ENCODE results near the gene ATP6V0B.

ATP6V0B gene

DNA sequence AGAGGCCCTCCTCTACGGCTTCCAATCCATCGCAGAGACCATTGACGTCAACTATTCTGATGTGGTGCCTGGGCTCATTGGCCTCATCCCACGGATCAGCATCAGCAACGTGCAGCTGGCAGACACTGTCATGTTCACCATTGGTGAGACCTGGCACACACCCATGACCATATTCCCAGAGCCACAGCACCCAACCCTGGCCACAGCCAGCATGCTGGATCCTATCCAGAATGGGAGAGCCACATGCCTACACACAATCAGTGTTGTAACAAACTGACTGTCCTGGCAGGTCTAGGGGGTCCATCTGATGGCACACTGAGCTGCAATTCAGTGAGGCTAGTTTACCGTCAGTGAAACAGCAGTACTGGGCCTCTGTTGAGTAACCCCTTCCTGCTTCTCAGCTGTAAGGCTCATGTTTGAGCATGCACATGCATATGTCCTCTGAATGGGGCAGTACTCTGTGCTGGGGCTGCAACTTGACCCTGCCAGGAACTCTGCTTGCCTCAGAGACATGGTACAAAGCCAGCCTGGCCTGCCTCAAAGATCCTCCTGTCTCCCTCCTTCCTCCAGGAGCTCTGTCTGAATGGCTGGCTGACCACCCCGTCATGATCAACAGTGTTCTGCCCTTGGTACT, 17.2 kb upstream of the ATP6V0B start:
- no peak for DNase-seq
- no peak overlapping the region for H3K4me3 ChIP-seq (ENCODE audit: insufficient read depth, low read depth, low read length, poor library complexity, severe bottlenecking)
- no peaks in the 10 kb centered on the region for H3K27me3 ChIP-seq (replicated peaks; ENCODE audit: control insufficient read depth, insufficient read depth, low read length, poor library complexity, severe bottlenecking)
- no peaks in the 10 kb centered on the region for H3K9me3 ChIP-seq (ENCODE audit: control insufficient read depth, low read length)
- H3K36me3 ChIP-seq (ENCODE audit: control insufficient read depth, insufficient read depth, low read length): peaks cover 20% of the 10 kb centered on the region
- no peak overlapping the region for H3K27ac ChIP-seq (ENCODE audit: insufficient read depth, low read length, poor library complexity, severe bottlenecking)
- H3K4me1 ChIP-seq (ENCODE audit: control insufficient read depth, insufficient read depth, low read length, poor library complexity, severe bottlenecking): no peaks in the 10 kb centered on the region

DNA sequence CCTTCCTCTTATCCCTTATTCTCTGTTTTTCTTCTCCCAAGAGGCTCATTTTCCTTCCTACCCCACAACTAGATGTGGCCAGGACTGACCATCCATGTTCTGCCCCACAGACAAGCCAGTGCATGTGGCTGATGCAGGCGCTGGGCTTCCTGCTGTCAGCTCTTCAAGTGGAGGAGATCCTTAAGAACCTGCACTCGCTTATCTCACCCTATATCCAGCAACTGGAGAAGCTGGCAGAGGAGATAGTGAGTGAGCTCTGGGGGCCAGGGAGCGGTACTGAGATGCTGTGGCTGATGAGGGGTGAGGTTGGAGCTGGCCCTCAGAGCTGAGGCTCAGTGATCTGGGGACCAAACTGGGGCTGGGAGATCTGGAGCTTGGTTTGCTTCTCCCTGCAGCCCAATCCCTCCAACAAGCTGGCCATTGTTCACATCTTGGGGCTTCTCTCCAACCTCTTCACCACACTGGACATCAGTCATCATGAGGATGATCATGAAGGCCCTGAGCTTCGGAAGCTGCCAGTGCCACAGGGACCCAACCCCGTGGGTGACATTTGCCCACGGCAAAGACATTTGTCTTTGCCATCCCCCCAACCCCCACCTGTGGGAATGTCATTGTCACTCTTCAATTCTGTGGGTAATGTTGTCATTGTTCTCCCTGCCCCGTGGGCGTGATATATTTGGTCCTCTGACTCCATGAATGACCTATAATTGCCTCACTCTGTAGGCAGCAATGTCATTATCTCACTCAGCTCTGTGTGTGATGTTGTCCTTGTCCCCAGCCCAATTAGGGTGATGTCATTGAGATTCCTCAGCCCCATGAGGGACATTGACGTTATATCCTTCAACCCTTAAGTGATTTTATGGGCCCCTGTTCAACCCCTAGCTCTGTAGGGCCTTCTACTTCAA, 16.2 kb upstream of the ATP6V0B start:
- Histone ChIP-seq H3K36me3 (ENCODE audit: control insufficient read depth, insufficient read depth, low read length) (peaks cover 20% of the 10 kb centered on the region), H3K4me3 (ENCODE audit: insufficient read depth, low read depth, low read length, poor library complexity, severe bottlenecking) (no peak overlapping the region), H3K9me3 (ENCODE audit: control insufficient read depth, low read length) (no peaks in the 10 kb centered on the region), H3K4me1 (ENCODE audit: control insufficient read depth, insufficient read depth, low read length, poor library complexity, severe bottlenecking) (no peaks in the 10 kb centered on the region), H3K27ac (ENCODE audit: insufficient read depth, low read length, poor library complexity, severe bottlenecking) (no peak overlapping the region), H3K27me3 (replicated peaks; ENCODE audit: control insufficient read depth, insufficient read depth, low read length, poor library complexity, severe bottlenecking) (no peaks in the 10 kb centered on the region)
- no peak for DNase-seq

DNA sequence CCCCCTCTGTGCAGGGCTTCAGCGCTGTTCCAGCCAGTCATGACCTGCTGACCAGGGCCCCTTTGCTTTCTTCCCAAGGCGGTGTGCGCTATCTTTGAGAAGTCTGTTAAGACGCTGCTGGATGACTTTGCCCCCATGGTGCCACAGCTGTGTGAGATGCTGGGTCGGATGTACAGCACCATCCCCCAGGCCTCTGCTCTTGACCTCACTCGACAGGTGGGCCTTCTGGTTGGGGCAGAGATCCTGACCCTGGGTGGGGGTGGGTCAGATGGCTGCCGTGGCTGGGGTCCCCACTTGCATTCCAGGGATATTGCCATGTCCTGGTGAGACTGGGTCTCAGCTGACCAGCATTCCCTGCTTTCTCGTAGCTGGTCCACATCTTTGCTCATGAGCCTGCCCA, 14.0 kb upstream of the ATP6V0B start:
- no peaks in the 10 kb centered on the region for H3K27me3 ChIP-seq (replicated peaks; ENCODE audit: control insufficient read depth, insufficient read depth, low read length, poor library complexity, severe bottlenecking)
- H3K36me3 ChIP-seq (ENCODE audit: control insufficient read depth, insufficient read depth, low read length): peaks cover 20% of the 10 kb centered on the region

DNA sequence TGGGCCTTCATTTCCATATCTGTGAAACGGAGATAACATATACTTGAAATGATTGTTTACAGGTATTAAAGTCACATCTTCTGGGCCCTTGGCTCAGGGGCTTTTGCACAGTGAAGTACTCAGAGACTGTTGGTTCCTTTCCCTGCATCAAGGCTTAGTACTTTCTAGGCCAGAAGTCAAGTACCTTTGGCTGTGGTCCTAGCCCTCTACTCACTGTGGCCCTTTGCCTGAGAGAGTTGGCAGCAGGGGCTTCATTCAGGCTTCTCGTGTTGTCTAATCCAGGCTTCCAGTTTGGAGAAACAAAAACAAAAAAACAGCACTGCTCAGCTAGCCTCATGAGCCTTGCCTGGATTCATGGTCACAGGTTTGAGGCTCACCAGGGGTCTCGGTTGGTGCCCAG, 13.1 kb upstream of the ATP6V0B start:
- Histone ChIP-seq H3K9me3 (ENCODE audit: control insufficient read depth, low read length) (no peaks in the 10 kb centered on the region), H3K4me1 (ENCODE audit: control insufficient read depth, insufficient read depth, low read length, poor library complexity, severe bottlenecking) (no peaks in the 10 kb centered on the region), H3K27ac (ENCODE audit: insufficient read depth, low read length, poor library complexity, severe bottlenecking) (no peak overlapping the region), H3K4me3 (ENCODE audit: insufficient read depth, low read depth, low read length, poor library complexity, severe bottlenecking) (no peak overlapping the region), H3K27me3 (replicated peaks; ENCODE audit: control insufficient read depth, insufficient read depth, low read length, poor library complexity, severe bottlenecking) (no peaks in the 10 kb centered on the region), H3K36me3 (ENCODE audit: control insufficient read depth, insufficient read depth, low read length) (peaks cover 20% of the 10 kb centered on the region)
- no peak for DNase-seq

More for the DNA sequence above, 14.0 kb upstream of the ATP6V0B start:
- H3K27ac ChIP-seq (ENCODE audit: insufficient read depth, low read length, poor library complexity, severe bottlenecking): no peak overlapping the region
- no peaks in the 10 kb centered on the region for H3K9me3 ChIP-seq (ENCODE audit: control insufficient read depth, low read length)
- no peak for DNase-seq
- no peaks in the 10 kb centered on the region for H3K4me1 ChIP-seq (ENCODE audit: control insufficient read depth, insufficient read depth, low read length, poor library complexity, severe bottlenecking)
- H3K4me3 ChIP-seq (ENCODE audit: insufficient read depth, low read depth, low read length, poor library complexity, severe bottlenecking): no peak overlapping the region

DNA sequence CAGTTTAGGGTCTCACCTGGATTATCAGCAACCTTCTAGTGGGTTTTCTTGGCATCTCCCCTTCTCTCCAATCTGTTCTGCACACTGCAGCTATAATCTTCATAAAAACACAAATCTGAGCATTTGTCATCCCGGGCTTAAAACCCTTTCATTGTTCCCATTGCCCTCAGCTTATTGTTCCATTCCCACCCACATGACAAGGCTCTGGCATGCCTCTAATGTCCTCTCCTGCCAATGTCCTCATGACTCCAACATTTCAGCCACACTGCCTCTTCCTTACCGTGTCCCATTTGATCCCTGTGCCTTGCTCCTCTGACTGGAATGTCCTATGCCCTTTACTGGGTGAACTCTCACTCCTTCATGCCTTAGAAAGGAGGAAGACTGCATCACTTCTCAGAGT, 12.4 kb upstream of the ATP6V0B start:
- no peaks in the 10 kb centered on the region for H3K27me3 ChIP-seq (replicated peaks; ENCODE audit: control insufficient read depth, insufficient read depth, low read length, poor library complexity, severe bottlenecking)
- H3K36me3 ChIP-seq (ENCODE audit: control insufficient read depth, insufficient read depth, low read length): peaks cover 20% of the 10 kb centered on the region
- DNase-seq: no peak
- H3K4me3 ChIP-seq (ENCODE audit: insufficient read depth, low read depth, low read length, poor library complexity, severe bottlenecking): no peak overlapping the region
- no peaks in the 10 kb centered on the region for H3K9me3 ChIP-seq (ENCODE audit: control insufficient read depth, low read length)
- no peaks in the 10 kb centered on the region for H3K4me1 ChIP-seq (ENCODE audit: control insufficient read depth, insufficient read depth, low read length, poor library complexity, severe bottlenecking)
- no peak overlapping the region for H3K27ac ChIP-seq (ENCODE audit: insufficient read depth, low read length, poor library complexity, severe bottlenecking)

DNA sequence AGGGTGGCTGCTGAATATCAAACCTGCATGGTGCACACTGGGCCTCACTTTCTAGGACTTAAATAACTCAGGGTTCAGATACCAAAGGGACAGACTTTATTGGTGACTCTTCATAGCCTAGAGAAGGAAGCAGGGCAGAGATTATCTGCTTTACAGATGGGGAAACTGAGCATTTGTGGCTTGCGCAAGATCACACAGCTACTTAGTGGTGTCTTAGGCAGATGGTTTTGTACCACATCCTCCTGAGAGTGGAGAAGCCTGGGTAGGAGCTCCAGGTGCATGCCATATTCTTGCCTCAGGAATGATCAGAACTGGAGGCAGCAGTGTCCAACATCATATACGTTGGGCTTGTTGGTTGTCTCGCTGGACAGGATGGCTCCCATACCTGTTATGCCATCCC, 11.8 kb upstream of the ATP6V0B start:
- Histone ChIP-seq H3K4me3 (ENCODE audit: insufficient read depth, low read depth, low read length, poor library complexity, severe bottlenecking) (no peak overlapping the region), H3K4me1 (ENCODE audit: control insufficient read depth, insufficient read depth, low read length, poor library complexity, severe bottlenecking) (no peaks in the 10 kb centered on the region), H3K27me3 (replicated peaks; ENCODE audit: control insufficient read depth, insufficient read depth, low read length, poor library complexity, severe bottlenecking) (no peaks in the 10 kb centered on the region), H3K36me3 (ENCODE audit: control insufficient read depth, insufficient read depth, low read length) (peaks cover 16% of the 10 kb centered on the region), H3K27ac (ENCODE audit: insufficient read depth, low read length, poor library complexity, severe bottlenecking) (no peak overlapping the region), H3K9me3 (ENCODE audit: control insufficient read depth, low read length) (no peaks in the 10 kb centered on the region)
- no peak for DNase-seq

DNA sequence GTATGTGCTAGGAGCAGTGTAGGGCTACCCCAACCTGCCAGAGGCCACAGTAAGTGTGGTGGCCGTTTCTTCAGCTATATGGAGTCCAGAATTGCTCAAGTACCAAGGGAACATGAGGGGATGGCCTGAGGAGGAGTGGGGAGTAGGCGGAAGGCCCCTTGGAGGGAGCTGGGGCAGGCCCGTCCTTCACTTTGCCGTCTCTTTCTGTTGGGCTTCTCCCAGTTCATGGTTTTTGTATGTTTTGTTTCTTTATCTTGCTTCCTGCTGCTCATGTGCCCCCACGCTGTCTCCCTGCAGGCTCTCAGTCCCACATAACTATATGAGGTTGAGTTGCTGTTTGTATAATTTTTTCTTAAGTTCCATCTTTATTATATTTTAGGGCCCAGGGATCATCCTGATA, 10.9 kb upstream of the ATP6V0B start:
- Histone ChIP-seq H3K27me3 (replicated peaks; ENCODE audit: control insufficient read depth, insufficient read depth, low read length, poor library complexity, severe bottlenecking) (no peaks in the 10 kb centered on the region), H3K4me1 (ENCODE audit: control insufficient read depth, insufficient read depth, low read length, poor library complexity, severe bottlenecking) (no peaks in the 10 kb centered on the region), H3K27ac (ENCODE audit: insufficient read depth, low read length, poor library complexity, severe bottlenecking) (no peak overlapping the region), H3K4me3 (ENCODE audit: insufficient read depth, low read depth, low read length, poor library complexity, severe bottlenecking) (no peak overlapping the region), H3K36me3 (ENCODE audit: control insufficient read depth, insufficient read depth, low read length) (peaks cover 11% of the 10 kb centered on the region), H3K9me3 (ENCODE audit: control insufficient read depth, low read length) (no peaks in the 10 kb centered on the region)
- DNase-seq: no peak

DNA sequence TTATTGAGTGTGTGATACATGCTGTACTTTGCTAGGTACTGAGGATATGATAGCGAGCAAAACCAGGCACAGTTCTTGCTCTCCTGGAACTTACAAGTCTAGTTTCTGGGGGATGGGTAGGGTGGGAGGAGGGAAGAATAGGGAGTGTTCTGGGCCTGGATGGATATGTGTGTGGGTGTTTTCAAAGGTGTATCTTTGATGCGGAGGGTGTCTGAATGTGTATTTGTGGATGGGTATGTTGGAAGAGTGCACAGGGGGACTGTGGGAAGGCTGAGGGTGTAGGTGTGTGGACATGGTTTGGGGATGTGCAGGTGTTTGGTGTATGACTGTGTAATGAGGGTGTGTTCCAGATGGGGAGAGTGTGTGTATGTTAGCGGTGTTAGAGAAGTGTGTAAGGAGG, 9.4 kb upstream of the ATP6V0B start:
- peaks cover 7% of the 10 kb centered on the region for H3K36me3 ChIP-seq (ENCODE audit: control insufficient read depth, insufficient read depth, low read length)
- DNase-seq: no peak

DNA sequence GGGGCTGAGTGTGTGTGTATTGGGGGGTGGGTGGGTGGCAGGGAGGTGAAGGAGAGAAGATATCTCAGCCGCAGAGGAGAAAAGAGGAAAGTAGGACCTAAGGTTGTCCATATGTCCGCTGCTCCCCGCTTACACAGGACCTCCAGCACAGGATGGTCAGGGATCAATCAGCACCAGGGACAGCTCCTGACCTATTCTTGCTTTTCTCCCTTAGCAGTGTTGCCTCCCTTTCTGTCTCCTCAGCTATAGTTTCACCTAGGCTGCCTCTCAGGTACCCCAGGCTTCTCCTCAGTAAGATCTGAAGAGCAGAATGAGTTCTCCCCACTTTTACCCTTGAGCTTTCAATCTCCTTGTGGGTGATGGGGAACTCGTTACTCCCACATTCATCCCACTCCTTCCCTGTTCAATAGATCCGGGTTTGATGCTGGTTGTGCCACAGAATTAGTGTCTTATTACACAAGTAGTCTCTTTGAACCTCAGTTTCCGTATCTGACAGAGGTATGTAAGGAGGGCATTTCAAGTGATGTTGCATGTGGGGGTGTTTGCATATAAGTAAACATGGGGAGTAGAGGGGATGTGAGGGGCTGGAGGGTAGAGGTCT, 6.3 kb upstream of the ATP6V0B start:
- H3K9me3 ChIP-seq (ENCODE audit: control insufficient read depth, low read length): no peaks in the 10 kb centered on the region
- peaks cover 8% of the 10 kb centered on the region for H3K4me1 ChIP-seq (ENCODE audit: control insufficient read depth, insufficient read depth, low read length, poor library complexity, severe bottlenecking)
- H3K27ac ChIP-seq (ENCODE audit: insufficient read depth, low read length, poor library complexity, severe bottlenecking): no peak overlapping the region
- H3K4me3 ChIP-seq (ENCODE audit: insufficient read depth, low read depth, low read length, poor library complexity, severe bottlenecking): no peak overlapping the region
- no peaks in the 10 kb centered on the region for H3K27me3 ChIP-seq (replicated peaks; ENCODE audit: control insufficient read depth, insufficient read depth, low read length, poor library complexity, severe bottlenecking)
- H3K36me3 ChIP-seq (ENCODE audit: control insufficient read depth, insufficient read depth, low read length): peaks cover 10% of the 10 kb centered on the region
- DNase-seq: no peak

More for the DNA sequence above, 9.4 kb upstream of the ATP6V0B start:
- Histone ChIP-seq H3K4me3 (ENCODE audit: insufficient read depth, low read depth, low read length, poor library complexity, severe bottlenecking) (no peak overlapping the region), H3K27me3 (replicated peaks; ENCODE audit: control insufficient read depth, insufficient read depth, low read length, poor library complexity, severe bottlenecking) (no peaks in the 10 kb centered on the region), H3K9me3 (ENCODE audit: control insufficient read depth, low read length) (no peaks in the 10 kb centered on the region), H3K27ac (ENCODE audit: insufficient read depth, low read length, poor library complexity, severe bottlenecking) (no peak overlapping the region), H3K4me1 (ENCODE audit: control insufficient read depth, insufficient read depth, low read length, poor library complexity, severe bottlenecking) (peaks cover 3% of the 10 kb centered on the region)

DNA sequence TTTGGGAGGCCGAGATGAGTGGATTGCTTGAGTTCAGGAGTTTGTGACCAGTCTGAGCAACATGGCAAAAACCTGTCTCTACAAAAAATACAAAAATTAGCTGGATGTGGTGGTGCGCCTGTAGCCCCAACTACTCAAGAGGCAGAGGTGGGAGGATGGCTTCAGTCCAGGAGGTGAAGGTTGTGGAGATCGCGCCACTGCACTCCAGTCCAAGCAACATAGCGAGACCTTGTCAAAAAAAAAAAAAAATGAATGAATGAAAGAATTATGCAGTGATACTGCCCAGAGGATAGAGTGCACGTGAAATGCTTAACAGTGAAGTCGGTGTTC, 5.4 kb upstream of the ATP6V0B start:
- DNase-seq: no peak
- no peaks in the 10 kb centered on the region for H3K27me3 ChIP-seq (replicated peaks; ENCODE audit: control insufficient read depth, insufficient read depth, low read length, poor library complexity, severe bottlenecking)
- H3K36me3 ChIP-seq (ENCODE audit: control insufficient read depth, insufficient read depth, low read length): peaks cover 10% of the 10 kb centered on the region
- peaks cover 13% of the 10 kb centered on the region for H3K4me1 ChIP-seq (ENCODE audit: control insufficient read depth, insufficient read depth, low read length, poor library complexity, severe bottlenecking)
- H3K27ac ChIP-seq (ENCODE audit: insufficient read depth, low read length, poor library complexity, severe bottlenecking): no peak overlapping the region
- peak overlapping the region; percentile 64 for H3K4me3 ChIP-seq (ENCODE audit: insufficient read depth, low read depth, low read length, poor library complexity, severe bottlenecking)
- no peaks in the 10 kb centered on the region for H3K9me3 ChIP-seq (ENCODE audit: control insufficient read depth, low read length)
